Neural cell (in vitro differentiated cells): Measurements from ENCODE around the gene CDH1. TPM values are rescaled to one million over a fixed set of nuclear protein-coding genes. Genes with fewer than 3 reads are reported as not detected.

Experiments
- H2AFZ ChIP-seq: fragments of 200-600, 300-800 bp; sonication (generic), shearing (Covaris generic); 2 replicates; pipeline ENCODE4 v1.6.0; 2014; ENCODE audit warnings: low read depth, mild to moderate bottlenecking, antibody characterized with exemption, low read length, moderate library complexity
- H3F3A ChIP-seq: fragments of 200-600 bp; shearing (Covaris generic); 2 replicates; pipeline ENCODE4 v1.6.1; 2016; ENCODE audit warnings: mild to moderate bottlenecking, moderate library complexity, mixed read lengths, antibody characterized with exemption, low read length; ENCODE audit not compliant: insufficient read depth, poor library complexity, severe bottlenecking
- H3K27ac ChIP-seq: fragments of 200-600, 300-800 bp; sonication (generic), shearing (Covaris generic); 2 replicates; pipeline ENCODE4 v1.5.1; 2014; ENCODE audit warnings: mild to moderate bottlenecking, low read length, moderate library complexity
- H3K27me3 ChIP-seq: fragments of 300-800, 200-600 bp; sonication (generic), shearing (Covaris generic); 2 replicates; pipeline ENCODE4 v1.6.0; 2014; ENCODE audit warnings: mild to moderate bottlenecking, low read depth, low read length, moderate library complexity; ENCODE audit not compliant: insufficient read depth
- H3K36me3 ChIP-seq: fragments of 300-800, 200-600 bp; sonication (generic), shearing (Covaris generic); 2 replicates; pipeline ENCODE4 v1.5.1; 2014; ENCODE audit warnings: mild to moderate bottlenecking, antibody characterized with exemption, low read length, moderate library complexity; ENCODE audit not compliant: insufficient read depth
- H3K4me2 ChIP-seq: fragments of 300-800, 200-600 bp; sonication (generic), shearing (Covaris generic); 2 replicates; pipeline ENCODE4 v1.6.0; 2014; ENCODE audit warnings: mild to moderate bottlenecking, low read length
- H3K4me3 ChIP-seq: fragments of 300-800, 200-600 bp; sonication (generic), shearing (Covaris generic); 2 replicates; pipeline ENCODE4 v1.5.1; 2014; ENCODE audit warnings: mild to moderate bottlenecking, low read length, moderate library complexity
- H3K79me2 ChIP-seq: fragments of 200-600 bp; shearing (Covaris generic); replicated peaks from 2 replicates; pipeline ENCODE4 v1.6.0; 2014; ENCODE audit warnings: mild to moderate bottlenecking, low read length, moderate library complexity; ENCODE audit not compliant: insufficient read depth
- H3K9ac ChIP-seq: fragments of 300-800, 200-600 bp; sonication (generic), shearing (Covaris generic); 2 replicates; pipeline ENCODE4 v1.6.1; 2016; ENCODE audit warnings: mild to moderate bottlenecking, low read length, mixed read lengths
- H3K9me2 ChIP-seq: fragments of 200-600 bp; shearing (Covaris generic); 2 replicates; pipeline ENCODE4 v1.6.1; 2016; ENCODE audit warnings: mild to moderate bottlenecking, low read length, mixed read lengths; ENCODE audit not compliant: insufficient read depth
- H3K9me3 ChIP-seq: fragments of 200-600, 300-800 bp; sonication (generic), shearing (Covaris generic); 2 replicates; pipeline ENCODE4 v1.6.1; 2016; ENCODE audit warnings: mild to moderate bottlenecking, mixed run types, low read length, moderate library complexity, mixed read lengths
- H4K20me1 ChIP-seq: fragments of 200-600 bp; shearing (Covaris generic); 2 replicates; pipeline ENCODE4 v1.6.1; 2016; ENCODE audit warnings: mild to moderate bottlenecking, mixed run types; ENCODE audit not compliant: insufficient read depth
- CTCF ChIP-seq: fragments of 450-650 bp; IDR thresholded peaks from 2 replicates; pipeline ENCODE4 v1.5.1; 2014; ENCODE audit warnings: antibody characterized with exemption, mild to moderate bottlenecking, moderate library complexity; ENCODE audit not compliant: poor library complexity, severe bottlenecking
- EP300 ChIP-seq: fragments of 450-650 bp; conservative IDR thresholded peaks from 2 replicates; pipeline ENCODE4 v1.6.1; 2014; ENCODE audit warnings: antibody characterized with exemption, mild to moderate bottlenecking, moderate library complexity; ENCODE audit not compliant: poor library complexity, severe bottlenecking
- EZH2 ChIP-seq: fragments of 200-600, 300-800 bp; shearing (Covaris generic), sonication (generic); IDR thresholded peaks from 2 replicates; pipeline ENCODE4 v1.6.1; 2014; ENCODE audit warnings: antibody characterized with exemption, low read length, borderline replicate concordance, mild to moderate bottlenecking; ENCODE audit not compliant: insufficient read depth, poor library complexity, severe bottlenecking
- MXI1 ChIP-seq: fragments of 450-650 bp; conservative IDR thresholded peaks from 2 replicates; pipeline ENCODE4 v1.6.1; 2014; ENCODE audit warnings: antibody characterized with exemption, mild to moderate bottlenecking; ENCODE audit not compliant: poor library complexity, severe bottlenecking
- POLR2AphosphoS5 ChIP-seq: IDR thresholded peaks from 2 replicates; pipeline ENCODE4 v1.6.1; 2012
- RAD21 ChIP-seq: fragments of 450-650 bp; conservative IDR thresholded peaks from 2 replicates; pipeline ENCODE4 v1.6.1; 2014; ENCODE audit warnings: antibody characterized with exemption, mild to moderate bottlenecking, moderate library complexity
- REST ChIP-seq: IDR thresholded peaks from 2 replicates; pipeline ENCODE4 v1.6.1; 2012; ENCODE audit warnings: borderline replicate concordance
- SMC3 ChIP-seq: fragments of 450-650 bp; conservative IDR thresholded peaks from 2 replicates; pipeline ENCODE4 v1.6.1; 2014; ENCODE audit warnings: antibody characterized with exemption, mild to moderate bottlenecking, moderate library complexity; ENCODE audit not compliant: poor library complexity
- TAF1 ChIP-seq: IDR thresholded peaks from 2 replicates; pipeline ENCODE4 v1.6.1; 2012; ENCODE audit warnings: low read depth
- polyA plus RNA-seq: library from polyadenylated mRNA; depleted of rRNA; stranded (reverse); fragments of >200 nt; gene quantifications from 2 replicates; pipeline ENCODE4 v1.2.3, GENCODE V29; 2014

CDH1 gene
- polyA plus RNA-seq, 1 donor from 2014 or later: 1.2 TPM

GRCh38 chr16:68764862-68765261 lies 27.8 kb downstream of the CDH1 start:
- Histone ChIP-seq H3K27me3 (no peaks in the 10 kb centered on the region), H3K79me2 (no peaks in the 10 kb centered on the region), H2AFZ (no peak overlapping the region), H3K36me3 (no peaks in the 10 kb centered on the region), H3K9me3 (no peaks in the 10 kb centered on the region), H3K4me2 (no peak overlapping the region), H3K9me2 (no peaks in the 10 kb centered on the region), H3K9ac (no peak overlapping the region), H4K20me1 (no peaks in the 10 kb centered on the region), H3F3A (no peaks in the 10 kb centered on the region), H3K4me3 (no peak overlapping the region), H3K27ac (no peak overlapping the region)
- TF ChIP-seq SMC3 (no peak), MXI1 (no peak), EP300 (no peak), POLR2AphosphoS5 (no peak), EZH2 (no peak), REST (no peak), RAD21 (no peak), TAF1 (no peak), CTCF (no peak)

- Histone ChIP-seq H3K9me2 (no peaks in the 10 kb centered on the region), H3K27ac (no peak overlapping the region), H3K9me3 (no peaks in the 10 kb centered on the region), H3K9ac (no peak overlapping the region), H3K27me3 (no peaks in the 10 kb centered on the region), H3K79me2 (no peaks in the 10 kb centered on the region), H4K20me1 (no peaks in the 10 kb centered on the region), H2AFZ (no peak overlapping the region), H3K4me3 (no peak overlapping the region), H3F3A (no peaks in the 10 kb centered on the region), H3K36me3 (no peaks in the 10 kb centered on the region), H3K4me2 (no peak overlapping the region)
- no peak for TF ChIP-seq EP300
Observed at GRCh38 chr16:68767581-68767980, 30.5 kb downstream of the CDH1 start.

- no peaks in the 10 kb centered on the region for H4K20me1 ChIP-seq
- no peak overlapping the region for H3K4me2 ChIP-seq
- H3K36me3 ChIP-seq: no peaks in the 10 kb centered on the region
- no peak overlapping the region for H3K9ac ChIP-seq
- H3K79me2 ChIP-seq: no peaks in the 10 kb centered on the region
- H3K9me2 ChIP-seq: no peaks in the 10 kb centered on the region
- no peak overlapping the region for H3K4me3 ChIP-seq
- H2AFZ ChIP-seq: no peak overlapping the region
- H3K27me3 ChIP-seq: no peaks in the 10 kb centered on the region
- no peak overlapping the region for H3K27ac ChIP-seq
- no peak for TF ChIP-seq MXI1
- TF ChIP-seq RAD21: no peak
- no peak for TF ChIP-seq EP300
- TF ChIP-seq EZH2: no peak
- no peak for TF ChIP-seq POLR2AphosphoS5
- no peak for TF ChIP-seq CTCF
- TF ChIP-seq REST: no peak
- TF ChIP-seq TAF1: no peak
- no peak for TF ChIP-seq SMC3
- no peaks in the 10 kb centered on the region for H3F3A ChIP-seq
- H3K9me3 ChIP-seq: no peaks in the 10 kb centered on the region
Observed at GRCh38 chr16:68768175-68768574, 31.1 kb downstream of the CDH1 start.
